Sigmoid colon (tissue), 7 donors: ENCODE results near the gene MTX1. TPM values are rescaled to one million over a fixed set of nuclear protein-coding genes. Genes with fewer than 3 reads are reported as not detected.

ENCODE experiments used
- DNase-seq: peaks from one replicate; pipeline ENCODE4 v3.0.0-alpha.2; 2019
- H3K27ac ChIP-seq, 4 donors: fragments of 200-600 bp; sonication (generic); one replicate each; pipeline ENCODE4 v1.5.1; 2016 to 2019; ENCODE audit warnings: mild to moderate bottlenecking in 1 of 4
- H3K27me3 ChIP-seq, 3 donors: fragments of 200-600 bp; sonication (generic); one replicate each; pipeline ENCODE4 v1.5.1; 2019; ENCODE audit warnings: mild to moderate bottlenecking in 1 of 3
- H3K36me3 ChIP-seq, 4 donors: fragments of 200-600 bp; sonication (generic); one replicate each; pipeline ENCODE4 v1.5.1; 2016 to 2019
- H3K4me1 ChIP-seq, 4 donors: fragments of 200-600 bp; sonication (generic); one replicate each; pipeline ENCODE4 v1.5.1; 2017 to 2019
- H3K4me3 ChIP-seq, 4 donors: fragments of 200-600 bp; sonication (generic); one replicate each; pipeline ENCODE4 v1.5.1; 2017 to 2019; ENCODE audit warnings: mild to moderate bottlenecking in 2 of 4, moderate library complexity in 1 of 4
- H3K9me3 ChIP-seq, 4 donors: fragments of 200-600 bp in 3 of 4; sonication (generic) in 3 of 4; one replicate each; pipeline versions ENCODE4 v1.5.1 to v1.6.1; 2013 to 2019
- EP300 ChIP-seq, 4 donors: sonication (generic); formaldehyde crosslinking; IDR thresholded peaks; one replicate each; pipeline ENCODE4 v1.6.1; 2017; ENCODE audit warnings: antibody characterized with exemption in 4 of 4
- POLR2A ChIP-seq, 2 donors: fragments of 450-650 bp; IDR thresholded peaks; one replicate each; pipeline ENCODE4 v1.6.1; 2016; ENCODE audit warnings: antibody characterized with exemption in 2 of 2, mild to moderate bottlenecking in 2 of 2, moderate library complexity in 2 of 2
- POLR2AphosphoS5 ChIP-seq, 4 donors: sonication (generic); formaldehyde crosslinking; IDR thresholded peaks; one replicate each; pipeline ENCODE4 v1.6.1; 2017; ENCODE audit warnings: antibody characterized with exemption in 4 of 4
- WGBS, 2 donors: extraction: QIAGEN DNeasy Blood & Tissue Kit; methylation state at CpG; one replicate each; pipeline ENCODE4 v1.1.7; 2013; 5-methylcytosine and 5-hydroxymethylcytosine counted together
- intact Hi-C: fragments of 100-400 bp; cut with DNase I; formaldehyde crosslinking; loops from one replicate; pipeline ENCODE4 v1.15.1; 2023
- polyA plus RNA-seq, 3 donors: library from polyadenylated mRNA; stranded (reverse); fragments of 200-250 nt; gene quantifications; one replicate each; pipeline ENCODE4 v1.2.3, GENCODE V29; 2013
- total RNA-seq, 4 donors: library from RNA; depleted of rRNA; stranded (reverse); fragments of >200 nt; gene quantifications; one replicate each; pipeline ENCODE4 v1.1.0, GENCODE V29; 2016
- TF ChIP-seq, protein P1 (sequence below), 4 experiments: fragments of 450-650 bp in 3 of 4; fragments of 200-600 bp in 1 of 4; IDR thresholded peaks; one replicate each; pipeline ENCODE4 v1.5.1; 2016 to 2019; ENCODE audit warnings: antibody characterized with exemption in 4 of 4, mild to moderate bottlenecking in 3 of 4, moderate library complexity in 2 of 4
- donor health status: healthy with polysubstance abuse.
- donor health status: Bipolar disorder and iron deficiency.
- donor health status: healthy.

MTX1 gene
- total and polyA plus RNA-seq, 7 donors: 15.5 to 69.7 (median 29.8) TPM

- Histone ChIP-seq H3K27ac (no peak overlapping the region), H3K9me3 (no peaks in the 10 kb centered on the region), H3K4me1 (peaks cover 0 to 8% (median 6%) of the 10 kb centered on the region in 4 donors), H3K4me3 (no peak overlapping the region), H3K36me3 (no peaks in the 10 kb centered on the region), H3K27me3 (no peaks in the 10 kb centered on the region)
- WGBS, 2 donors: 93 to 95% methylated on average over 18 of the region's 18 CpGs
- peak; percentile 40 for DNase-seq
- intact Hi-C loops: no loop called here
- no peak for TF ChIP-seq EP300 (IDR thresholded peaks at IDR 0.05)
- TF ChIP-seq POLR2AphosphoS5 (IDR thresholded peaks at IDR 0.05): no peak
- no peak for TF ChIP-seq POLR2A (IDR thresholded peaks at IDR 0.05)
- TF ChIP-seq, protein P1, sequence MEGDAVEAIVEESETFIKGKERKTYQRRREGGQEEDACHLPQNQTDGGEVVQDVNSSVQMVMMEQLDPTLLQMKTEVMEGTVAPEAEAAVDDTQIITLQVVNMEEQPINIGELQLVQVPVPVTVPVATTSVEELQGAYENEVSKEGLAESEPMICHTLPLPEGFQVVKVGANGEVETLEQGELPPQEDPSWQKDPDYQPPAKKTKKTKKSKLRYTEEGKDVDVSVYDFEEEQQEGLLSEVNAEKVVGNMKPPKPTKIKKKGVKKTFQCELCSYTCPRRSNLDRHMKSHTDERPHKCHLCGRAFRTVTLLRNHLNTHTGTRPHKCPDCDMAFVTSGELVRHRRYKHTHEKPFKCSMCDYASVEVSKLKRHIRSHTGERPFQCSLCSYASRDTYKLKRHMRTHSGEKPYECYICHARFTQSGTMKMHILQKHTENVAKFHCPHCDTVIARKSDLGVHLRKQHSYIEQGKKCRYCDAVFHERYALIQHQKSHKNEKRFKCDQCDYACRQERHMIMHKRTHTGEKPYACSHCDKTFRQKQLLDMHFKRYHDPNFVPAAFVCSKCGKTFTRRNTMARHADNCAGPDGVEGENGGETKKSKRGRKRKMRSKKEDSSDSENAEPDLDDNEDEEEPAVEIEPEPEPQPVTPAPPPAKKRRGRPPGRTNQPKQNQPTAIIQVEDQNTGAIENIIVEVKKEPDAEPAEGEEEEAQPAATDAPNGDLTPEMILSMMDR (IDR thresholded peaks at IDR 0.05): no peak
Observed at GRCh38 chr1:155181371-155182051, 27.0 kb upstream of the MTX1 start.

- no peaks in the 10 kb centered on the region for H3K27me3 ChIP-seq
- H3K4me3 ChIP-seq: no peak overlapping the region
- H3K36me3 ChIP-seq: no peaks in the 10 kb centered on the region
- H3K4me1 ChIP-seq: peaks cover 0 to 2% (median 1%) of the 10 kb centered on the region in 4 donors
- H3K9me3 ChIP-seq: no peaks in the 10 kb centered on the region
- TF ChIP-seq, protein P1 (IDR thresholded peaks at IDR 0.05): no peak
- no peak for TF ChIP-seq POLR2AphosphoS5 (IDR thresholded peaks at IDR 0.05)
- TF ChIP-seq EP300 (IDR thresholded peaks at IDR 0.05): no peak
- TF ChIP-seq POLR2A (IDR thresholded peaks at IDR 0.05): no peak
- intact Hi-C loops: no loop called here
- 89 to 94% methylated on average over 7 of the region's 7 CpGs for WGBS, 2 donors
- no peak overlapping the region for H3K27ac ChIP-seq
- DNase-seq: peak; percentile 46
Observed at GRCh38 chr1:155182052-155182550, 26.4 kb upstream of the MTX1 start.

GRCh38 chr1:155183775-155184221 lies 24.7 kb upstream of the MTX1 start:
- Histone ChIP-seq H3K4me1 (no peaks in the 10 kb centered on the region), H3K4me3 (no peak overlapping the region), H3K27me3 (no peaks in the 10 kb centered on the region), H3K9me3 (no peaks in the 10 kb centered on the region), H3K36me3 (no peaks in the 10 kb centered on the region), H3K27ac (no peak overlapping the region)
- 91 to 93% methylated on average over 20 of the region's 20 CpGs for WGBS, 2 donors
- peak; percentile 58 for DNase-seq
- TF ChIP-seq, protein P1 (IDR thresholded peaks at IDR 0.05): no peak
- TF ChIP-seq EP300 (IDR thresholded peaks at IDR 0.05): no peak
- no peak for TF ChIP-seq POLR2A (IDR thresholded peaks at IDR 0.05)
- TF ChIP-seq POLR2AphosphoS5 (IDR thresholded peaks at IDR 0.05): no peak
- intact Hi-C loops: no loop called here

DNA sequence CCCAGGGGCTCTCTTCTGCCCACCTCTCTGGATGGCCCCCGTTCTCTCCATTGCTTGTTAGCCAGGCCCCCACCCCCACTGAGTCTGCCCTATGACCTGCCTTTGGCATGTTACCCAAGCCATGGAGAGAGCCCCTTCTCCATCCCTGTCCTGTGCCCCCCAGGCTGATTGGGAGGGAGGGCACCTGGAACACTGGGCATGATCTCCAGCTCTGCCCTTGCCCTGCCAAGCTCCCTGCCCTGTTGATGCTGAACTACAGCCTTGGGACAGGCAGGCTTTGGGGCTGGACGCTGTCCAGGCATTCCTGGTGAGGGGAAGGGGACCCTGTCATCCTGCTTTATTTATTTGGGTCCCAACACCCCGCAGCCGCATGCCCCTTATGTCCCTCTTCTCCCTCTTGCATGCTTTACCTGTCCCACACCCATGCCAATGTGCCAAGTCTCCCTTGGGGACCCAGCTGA lies 24.1 kb upstream of the MTX1 start:
- WGBS, 2 donors: 79 to 87% methylated on average over 4 of the region's 4 CpGs
- Histone ChIP-seq H3K27me3 (no peaks in the 10 kb centered on the region), H3K27ac (no peak overlapping the region), H3K9me3 (no peaks in the 10 kb centered on the region), H3K36me3 (no peaks in the 10 kb centered on the region), H3K4me1 (no peaks in the 10 kb centered on the region), H3K4me3 (no peak overlapping the region)
- intact Hi-C loops: no loop called here
- TF ChIP-seq POLR2AphosphoS5 (IDR thresholded peaks at IDR 0.05) (no peak), POLR2A (IDR thresholded peaks at IDR 0.05) (no peak), EP300 (IDR thresholded peaks at IDR 0.05) (no peak)
- TF ChIP-seq, protein P1 (IDR thresholded peaks at IDR 0.05): no peak
- peak; percentile 58 for DNase-seq
